NCI-H128 (cell line): ENCODE results near the gene GSS.

Experiments used
- DNase-seq: peaks from one replicate; lab custom pipeline; 2025; ENCODE audit not compliant: unreplicated experiment; lab: John Stamatoyannopoulos, UW

Gene GSS

GRCh38 chr20:34949120-34949519 lies 6.5 kb downstream of the GSS start:
- no peak for DNase-seq

GRCh38 chr20:34948030-34948429 lies 7.6 kb downstream of the GSS start:
- no peak for DNase-seq

- DNase-seq, result no peak
Observed at GRCh38 chr20:34947336-34947735, 8.3 kb downstream of the GSS start.

GRCh38 chr20:34946661-34947060 lies 8.9 kb downstream of the GSS start:
- DNase-seq, result no peak

- DNase-seq, result no peak
Observed at GRCh38 chr20:34945315-34946077, 10.1 kb downstream of the GSS start.

- DNase-seq, result no peak
Observed at GRCh38 chr20:34943808-34944567, 11.6 kb downstream of the GSS start.

GRCh38 chr20:34942301-34942700 lies 13.3 kb downstream of the GSS start:
- no peak for DNase-seq

GRCh38 chr20:34941226-34941625 lies 14.4 kb downstream of the GSS start:
- DNase-seq, result no peak

- no peak for DNase-seq
Observed at GRCh38 chr20:34940081-34940481, 15.5 kb downstream of the GSS start.

- DNase-seq, result no peak
Observed at GRCh38 chr20:34938466-34939163, 17.0 kb downstream of the GSS start.

GRCh38 chr20:34931771-34932170 lies 23.8 kb downstream of the GSS start:
- no peak for DNase-seq

- no peak for DNase-seq
Observed at GRCh38 chr20:34928411-34928810, 27.2 kb downstream of the GSS start.

GRCh38 chr20:34927736-34928135 lies 27.9 kb downstream of the GSS start:
- DNase-seq, result no peak

GRCh38 chr20:34926581-34926980 lies 29.0 kb downstream of the GSS start:
- no peak for DNase-seq

GRCh38 chr20:34925981-34926380 lies 29.6 kb downstream of the GSS start:
- DNase-seq, result no peak

GRCh38 chr20:34925341-34925740 lies 30.3 kb downstream of the GSS start:
- no peak for DNase-seq

- DNase-seq, result no peak
Observed at GRCh38 chr20:34923414-34923813, 32.2 kb downstream of the GSS start.

- DNase-seq, result no peak
Observed at GRCh38 chr20:34922654-34923381, 32.8 kb downstream of the GSS start.

- DNase-seq, result no peak
Observed at GRCh38 chr20:34921436-34921835, 34.2 kb downstream of the GSS start.

- no peak for DNase-seq
Observed at GRCh38 chr20:34920055-34920454, 35.6 kb downstream of the GSS start.

GRCh38 chr20:34916774-34917354 lies 38.7 kb downstream of the GSS start:
- no peak for DNase-seq
